Measurements from ENCODE around the gene OSBPL6.
"Not testable (repeated sequence)": the region's sequence is repeated elsewhere in the genome, so short reads cannot be mapped to it uniquely, and the experiment has no call there.

Gene OSBPL6

GRCh38 chr2:178304333-178304732 lies 110.0 kb downstream of the OSBPL6 start:
- no peak for DNase-seq (ENCODE audit: low spot score)

GRCh38 chr2:178306352-178307073 lies 112.2 kb downstream of the OSBPL6 start:
- DNase-seq (ENCODE audit: low spot score) = peak; percentile 56

- DNase-seq (ENCODE audit: low spot score) = no peak
Measured at GRCh38 chr2:178307650-178308049, 113.3 kb downstream of the OSBPL6 start.

- no peak for DNase-seq (ENCODE audit: low spot score)
Measured at GRCh38 chr2:178309541-178309940, 115.2 kb downstream of the OSBPL6 start.

- DNase-seq (ENCODE audit: low spot score) = no peak
Measured at GRCh38 chr2:178315078-178315477, 120.8 kb downstream of the OSBPL6 start.

GRCh38 chr2:178315488-178315948 lies 121.2 kb downstream of the OSBPL6 start:
- no peak for DNase-seq (ENCODE audit: low spot score)

GRCh38 chr2:178317811-178318210 lies 123.5 kb downstream of the OSBPL6 start:
- DNase-seq (ENCODE audit: low spot score) = no peak

GRCh38 chr2:178320011-178320585 lies 125.8 kb downstream of the OSBPL6 start:
- DNase-seq (ENCODE audit: low spot score) = no peak

GRCh38 chr2:178322068-178322467 lies 127.8 kb downstream of the OSBPL6 start:
- no peak for DNase-seq (ENCODE audit: low spot score)

GRCh38 chr2:178323331-178323730 lies 129.0 kb downstream of the OSBPL6 start:
- DNase-seq (ENCODE audit: low spot score) = not testable (repeated sequence)

- no peak for DNase-seq (ENCODE audit: low spot score)
Measured at GRCh38 chr2:178324077-178324476, 129.8 kb downstream of the OSBPL6 start.

- no peak for DNase-seq (ENCODE audit: low spot score)
Measured at GRCh38 chr2:178325268-178325667, 131.0 kb downstream of the OSBPL6 start.

GRCh38 chr2:178327516-178327915 lies 133.2 kb downstream of the OSBPL6 start:
- DNase-seq (ENCODE audit: low spot score) = no peak

- no peak for DNase-seq (ENCODE audit: low spot score)
Measured at GRCh38 chr2:178328037-178328436, 133.7 kb downstream of the OSBPL6 start.

GRCh38 chr2:178330175-178331017 lies 136.1 kb downstream of the OSBPL6 start:
- DNase-seq (ENCODE audit: low spot score) = no peak

GRCh38 chr2:178331474-178332432 lies 137.4 kb downstream of the OSBPL6 start:
- DNase-seq (ENCODE audit: low spot score) = no peak

GRCh38 chr2:178333851-178334250 lies 139.5 kb downstream of the OSBPL6 start:
- no peak for DNase-seq (ENCODE audit: low spot score)

GRCh38 chr2:178335230-178335629 lies 140.9 kb downstream of the OSBPL6 start:
- DNase-seq (ENCODE audit: low spot score) = no peak

GRCh38 chr2:178344121-178344520 lies 149.8 kb downstream of the OSBPL6 start:
- DNase-seq (ENCODE audit: low spot score) = no peak

GRCh38 chr2:178345951-178346350 lies 151.6 kb downstream of the OSBPL6 start:
- peak; percentile 38 for DNase-seq (ENCODE audit: low spot score)

- no peak for DNase-seq (ENCODE audit: low spot score)
Measured at GRCh38 chr2:178350051-178350450, 155.7 kb downstream of the OSBPL6 start.

- not testable (repeated sequence) for DNase-seq (ENCODE audit: low spot score)
Measured at GRCh38 chr2:178357704-178358103, 163.4 kb downstream of the OSBPL6 start.
